ENCODE data around the gene NLRP1. TPM values are rescaled to one million over a fixed set of nuclear protein-coding genes. Genes with fewer than 3 reads are reported as not detected.
A peak's percentile ranks its signal among the peaks of the same experiment; 100 is the strongest.

NLRP1 gene
- total and polyA plus RNA-seq, 2 of the 13 experiments (the other 11 are each of a cell fraction or from before 2014, with no cell fraction given): 3.4 to 3.7 TPM

- TF ChIP-seq GLMP (CRISPR knock-in tag; IDR thresholded peaks at IDR 0.05; ENCODE audit: borderline replicate concordance) (no peak), SKI (IDR thresholded peaks at IDR 0.05; ENCODE audit: partially characterized antibody) (peak; percentile 59), U2AF2 (IDR thresholded peaks at IDR 0.05; ENCODE audit: low read depth, low read length) (no peak), PHB2 (IDR thresholded peaks at IDR 0.05; ENCODE audit: partially characterized antibody) (no peak), FOSL1 (CRISPR knock-in tag; IDR thresholded peaks at IDR 0.05; ENCODE audit: borderline replicate concordance) (no peak), ZKSCAN8 (CRISPR knock-in tag; IDR thresholded peaks at IDR 0.05; ENCODE audit: borderline replicate concordance) (no peak), SALL2 (CRISPR knock-in tag; IDR thresholded peaks at IDR 0.05) (no peak), ZNF160 (CRISPR knock-in tag; IDR thresholded peaks at IDR 0.05) (no peak), ZNF350 (CRISPR knock-in tag; IDR thresholded peaks at IDR 0.05; ENCODE audit: borderline replicate concordance, low read depth) (no peak), HNF4A (CRISPR knock-in tag; IDR thresholded peaks at IDR 0.05) (peak; percentile 26; the same call in 1 of the 2 replicates), ZNF407 (CRISPR knock-in tag; IDR thresholded peaks at IDR 0.05; ENCODE audit: not compliant biosample characterization) (peak; percentile 47), ZNF768 (CRISPR knock-in tag; IDR thresholded peaks at IDR 0.05) (peak; percentile 77), KLF13 (CRISPR knock-in tag; IDR thresholded peaks at IDR 0.05) (no peak)
- TF ChIP-seq, protein P1, sequence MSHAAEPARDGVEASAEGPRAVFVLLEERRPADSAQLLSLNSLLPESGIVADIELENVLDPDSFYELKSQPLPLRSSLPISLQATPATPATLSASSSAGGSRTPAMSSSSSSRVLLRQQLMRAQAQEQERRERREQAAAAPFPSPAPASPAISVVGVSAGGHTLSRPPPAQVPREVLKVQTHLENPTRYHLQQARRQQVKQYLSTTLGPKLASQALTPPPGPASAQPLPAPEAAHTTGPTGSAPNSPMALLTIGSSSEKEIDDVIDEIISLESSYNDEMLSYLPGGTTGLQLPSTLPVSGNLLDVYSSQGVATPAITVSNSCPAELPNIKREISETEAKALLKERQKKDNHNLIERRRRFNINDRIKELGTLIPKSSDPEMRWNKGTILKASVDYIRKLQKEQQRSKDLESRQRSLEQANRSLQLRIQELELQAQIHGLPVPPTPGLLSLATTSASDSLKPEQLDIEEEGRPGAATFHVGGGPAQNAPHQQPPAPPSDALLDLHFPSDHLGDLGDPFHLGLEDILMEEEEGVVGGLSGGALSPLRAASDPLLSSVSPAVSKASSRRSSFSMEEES (CRISPR knock-in tag; IDR thresholded peaks at IDR 0.05): no peak
- TF ChIP-seq, protein P2, sequence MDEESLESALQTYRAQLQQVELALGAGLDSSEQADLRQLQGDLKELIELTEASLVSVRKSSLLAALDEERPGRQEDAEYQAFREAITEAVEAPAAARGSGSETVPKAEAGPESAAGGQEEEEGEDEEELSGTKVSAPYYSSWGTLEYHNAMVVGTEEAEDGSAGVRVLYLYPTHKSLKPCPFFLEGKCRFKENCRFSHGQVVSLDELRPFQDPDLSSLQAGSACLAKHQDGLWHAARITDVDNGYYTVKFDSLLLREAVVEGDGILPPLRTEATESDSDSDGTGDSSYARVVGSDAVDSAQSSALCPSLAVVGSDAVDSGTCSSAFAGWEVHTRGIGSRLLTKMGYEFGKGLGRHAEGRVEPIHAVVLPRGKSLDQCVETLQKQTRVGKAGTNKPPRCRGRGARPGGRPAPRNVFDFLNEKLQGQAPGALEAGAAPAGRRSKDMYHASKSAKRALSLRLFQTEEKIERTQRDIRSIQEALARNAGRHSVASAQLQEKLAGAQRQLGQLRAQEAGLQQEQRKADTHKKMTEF (CRISPR knock-in tag; IDR thresholded peaks at IDR 0.05): peak; percentile 40; the same call in 1 of the 2 replicates
Observed at GRCh38 chr17:5500589-5501391, 83.5 kb downstream of the NLRP1 start (continued).

All from HepG2 (cell line).